HG03439 (cell line): ENCODE data around the gene HNRNPAB.
"Not testable (repeated sequence)": the region's sequence is repeated elsewhere in the genome, so short reads cannot be mapped to it uniquely, and the experiment has no call there.

Source experiments
- ATAC-seq: cut with Tn5 transposase; IDR thresholded peaks from one replicate; pipeline ENCODE4 v1.9.1; 2021; ENCODE audit warnings: mild to moderate bottlenecking, moderate library complexity; ENCODE audit not compliant: unreplicated experiment

Gene HNRNPAB

DNA sequence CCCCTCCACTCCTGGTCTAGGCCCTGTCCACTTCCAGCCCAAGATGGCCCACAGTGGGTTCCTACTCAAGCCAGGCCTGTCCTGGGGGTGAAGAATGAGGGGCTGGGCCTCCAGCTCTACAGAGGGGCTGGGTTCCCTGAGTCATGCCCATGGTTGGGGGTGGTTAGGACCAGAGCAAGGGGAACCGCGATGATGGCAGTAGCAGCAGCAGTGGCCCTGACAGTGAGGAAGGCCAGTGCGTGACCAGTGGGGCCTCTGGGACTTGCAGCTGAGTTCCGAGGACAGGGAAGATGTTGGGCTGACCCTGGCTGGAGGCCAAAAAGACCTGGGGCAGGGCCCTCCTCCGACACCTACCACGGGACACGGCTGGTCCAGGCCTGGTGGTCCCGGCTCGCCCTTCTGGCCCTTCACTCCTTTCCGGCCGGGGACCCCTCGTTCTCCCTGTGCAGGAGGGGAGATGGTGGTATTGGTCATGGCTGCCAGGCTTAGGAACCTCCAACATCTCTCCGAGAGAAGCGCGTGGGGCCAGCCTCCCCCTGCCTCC lies 37.4 kb downstream of the HNRNPAB start:
- no peak for ATAC-seq

- ATAC-seq, result no peak
Measured at GRCh38 chr5:178242416-178242815, 38.1 kb downstream of the HNRNPAB start.

GRCh38 chr5:178244576-178244975 lies 40.2 kb downstream of the HNRNPAB start:
- no peak for ATAC-seq

GRCh38 chr5:178245389-178245788 lies 41.1 kb downstream of the HNRNPAB start:
- no peak for ATAC-seq

GRCh38 chr5:178246624-178247279 lies 42.4 kb downstream of the HNRNPAB start:
- no peak for ATAC-seq

- no peak for ATAC-seq
Measured at GRCh38 chr5:178247481-178248456, 43.4 kb downstream of the HNRNPAB start.

- ATAC-seq, result no peak
Measured at GRCh38 chr5:178248750-178249149, 44.4 kb downstream of the HNRNPAB start.

DNA sequence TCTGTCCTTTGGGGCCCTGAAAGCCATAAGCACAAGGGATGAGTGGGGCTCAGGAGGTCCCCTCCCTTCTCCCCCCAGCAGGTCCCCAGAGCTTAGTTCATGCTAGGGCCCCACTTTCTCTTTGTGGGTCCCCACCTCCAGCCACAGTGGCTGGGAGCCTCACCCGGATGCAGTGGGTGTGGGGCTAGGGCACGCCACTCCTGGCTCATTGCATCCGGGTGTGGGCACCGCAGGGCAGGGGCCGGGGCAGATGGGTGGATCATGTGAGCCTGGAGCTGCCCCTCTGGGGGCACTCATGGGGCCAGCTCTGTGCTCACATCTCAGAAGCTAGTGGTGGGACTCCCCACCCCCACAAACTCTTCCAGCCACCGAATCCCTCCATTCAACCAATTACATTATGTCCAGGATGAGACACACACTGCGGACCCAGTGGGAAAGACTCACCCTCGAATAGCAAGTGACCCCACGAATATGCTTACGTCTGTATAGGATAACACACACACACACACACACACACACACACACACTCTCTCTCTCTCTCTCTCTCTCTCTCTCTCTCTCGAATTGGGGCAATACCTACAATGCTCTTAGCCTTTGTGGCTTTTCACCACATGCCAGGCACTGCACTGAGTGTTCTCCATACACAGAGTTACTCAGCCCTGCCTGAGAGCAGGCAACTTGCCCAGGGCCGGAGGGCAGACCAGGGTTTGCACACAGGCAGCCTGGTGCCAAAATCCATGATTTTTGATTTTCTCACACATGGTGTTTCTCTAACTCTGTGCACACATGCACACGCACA lies 45.1 kb downstream of the HNRNPAB start:
- ATAC-seq, result no peak

- ATAC-seq, result no peak
Measured at GRCh38 chr5:178250263-178250662, 45.9 kb downstream of the HNRNPAB start.

- no peak for ATAC-seq
Measured at GRCh38 chr5:178252258-178252657, 47.9 kb downstream of the HNRNPAB start.

GRCh38 chr5:178253632-178254031 lies 49.3 kb downstream of the HNRNPAB start:
- not testable (repeated sequence) for ATAC-seq

DNA sequence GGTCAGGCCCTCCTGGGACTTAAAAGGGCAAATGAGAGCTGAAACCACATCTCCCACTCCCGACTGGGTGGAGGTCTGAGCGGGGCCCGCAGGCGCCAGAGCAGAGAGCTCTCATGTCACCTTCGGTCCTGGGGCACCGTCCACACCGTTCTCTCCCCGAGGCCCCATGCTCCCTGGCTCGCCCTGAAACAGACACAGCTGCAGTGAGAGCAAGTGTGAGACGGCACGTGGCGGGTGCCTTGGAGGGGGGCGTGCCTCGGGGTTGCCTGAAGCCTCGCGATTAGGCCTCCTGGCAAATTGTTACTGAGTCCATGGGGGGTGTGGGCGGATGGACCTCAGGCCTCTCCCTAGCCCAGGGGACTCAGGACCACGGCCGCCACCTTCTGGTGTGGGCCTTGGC lies 52.4 kb downstream of the HNRNPAB start:
- ATAC-seq, result no peak

- ATAC-seq, result no peak
Measured at GRCh38 chr5:178257650-178258049, 53.3 kb downstream of the HNRNPAB start.

- no peak for ATAC-seq
Measured at GRCh38 chr5:178259623-178260536, 55.5 kb downstream of the HNRNPAB start.
